B cell (primary cell): Measurements from ENCODE around the gene GAL3ST2. TPM values are rescaled to one million over a fixed set of nuclear protein-coding genes. Genes with fewer than 3 reads are reported as not detected.
"Not testable (repeated sequence)": the region's sequence is repeated elsewhere in the genome, so short reads cannot be mapped to it uniquely, and the experiment has no call there.

Experiments
- ATAC-seq: fragments of 200-7000 bp; cut with Tn5 transposase; one replicate; pipeline ENCODE4 v1.10.0; 2021; ENCODE audit warnings: low read depth, mild to moderate bottlenecking, moderate number of reproducible peaks, moderate library complexity
- CTCF ChIA-PET: fragments of 350-600 bp; sonication (Branson Sonifier 250); formaldehyde crosslinking; loops from one replicate; lab custom pipeline; 2021; ENCODE audit warnings: antibody characterized with exemption, inconsistent platforms; lab: Charles Lee
- POLR2A ChIA-PET: fragments of 350-600 bp; sonication (Branson Sonifier 250); formaldehyde crosslinking; loops from one replicate; lab custom pipeline; 2021; ENCODE audit warnings: antibody characterized with exemption; lab: Charles Lee
- DNase-seq: peaks from one replicate; pipeline ENCODE4 v3.0.0; 2013
- H2AFZ ChIP-seq: 2 replicates; pipeline ENCODE4 v1.6.1; 2012; ENCODE audit warnings: mild to moderate bottlenecking, low read depth, low read length; ENCODE audit not compliant: insufficient read depth, poor library complexity, severe bottlenecking
- H3K27ac ChIP-seq, 2 donors: 1 replicate in 1 of 2; 2 replicates in 1 of 2; pipeline ENCODE4 v1.5.1; 2012 to 2013; ENCODE audit warnings: low read length in 2 of 2, mild to moderate bottlenecking in 2 of 2, moderate library complexity in 1 of 2
- H3K27me3 ChIP-seq, 4 experiments: fragments of 200-600 bp in 1 of 4; sonication (generic) in 1 of 4; replicated peaks in 1 of 4; 1 replicate in 2 of 4; 2 replicates in 2 of 4; pipeline versions ENCODE4 v1.6.1 to v1.7.0; 2013 to 2016; ENCODE audit warnings: low read length in 3 of 4, mild to moderate bottlenecking in 2 of 4, mixed read lengths in 1 of 4, moderate library complexity in 1 of 4; ENCODE audit not compliant: insufficient read depth in 4 of 4, control insufficient read depth in 3 of 4; ENCODE audit errors: control extremely low read depth in 1 of 4
- H3K36me3 ChIP-seq, 2 experiments: replicated peaks in 1 of 2; 1 replicate in 1 of 2; 2 replicates in 1 of 2; pipeline versions ENCODE4 v1.6.1 to v1.7.1; 2013; ENCODE audit warnings: low read length in 1 of 2; ENCODE audit not compliant: insufficient read depth in 2 of 2, control insufficient read depth in 1 of 2; ENCODE audit errors: control extremely low read depth in 1 of 2, extremely low read depth in 1 of 2
- H3K4me1 ChIP-seq, 2 donors: fragments of 200-600 bp in 1 of 2; sonication (generic) in 1 of 2; 1 replicate in 1 of 2; 2 replicates in 1 of 2; pipeline versions ENCODE4 v1.5.1 to v1.6.1; 2013 to 2017; ENCODE audit warnings: low read length in 2 of 2; ENCODE audit not compliant: control insufficient read depth in 2 of 2, insufficient read depth in 2 of 2
- H3K4me2 ChIP-seq: replicated peaks from 2 replicates; pipeline ENCODE3; 2012; ENCODE audit warnings: mild to moderate bottlenecking, low read depth, low read length; ENCODE audit not compliant: poor library complexity, severe bottlenecking
- H3K4me3 ChIP-seq, 5 experiments: fragments of 200-600 bp in 1 of 5; sonication (generic) in 1 of 5; 1 replicate in 3 of 5; 2 replicates in 2 of 5; pipeline versions ENCODE4 v1.5.1 to v1.7.0; 2011 to 2016; ENCODE audit warnings: low read length in 4 of 5, mild to moderate bottlenecking in 4 of 5, low read depth in 2 of 5, control low read depth in 1 of 5, moderate library complexity in 1 of 5; ENCODE audit not compliant: insufficient read depth in 1 of 5; ENCODE audit errors: control extremely low read depth in 1 of 5, extremely low read depth in 1 of 5
- H3K79me2 ChIP-seq: fragments of 200-600 bp; sonication (generic); one replicate; pipeline ENCODE4 v1.6.0; 2016; ENCODE audit warnings: low read length; ENCODE audit not compliant: control insufficient read depth, insufficient read depth
- H3K9ac ChIP-seq: fragments of 200-600 bp; sonication (generic); 2 replicates; pipeline ENCODE4 v1.6.1; 2017; ENCODE audit warnings: mild to moderate bottlenecking, low read length, moderate library complexity
- H3K9me3 ChIP-seq, 3 donors: one replicate each; pipeline versions ENCODE4 v1.6.1 to v1.7.1; 2013; ENCODE audit warnings: low read length in 2 of 3; ENCODE audit not compliant: control insufficient read depth in 2 of 3, insufficient read depth in 1 of 3; ENCODE audit errors: control extremely low read depth in 1 of 3
- H4K20me1 ChIP-seq: 2 replicates; pipeline ENCODE4 v1.6.0; 2012; ENCODE audit warnings: mild to moderate bottlenecking, low read length; ENCODE audit not compliant: insufficient read depth, control insufficient read depth, poor library complexity, severe bottlenecking
- H3K27ac Mint-ChIP-seq: one replicate; pipeline ENCODE4 v1.8.0; 2021; ENCODE audit warnings: mixed read lengths
- H3K27me3 Mint-ChIP-seq: one replicate; pipeline ENCODE4 v1.8.0; 2021; ENCODE audit warnings: mixed read lengths
- H3K4me1 Mint-ChIP-seq: one replicate; pipeline ENCODE4 v1.8.0; 2021; ENCODE audit warnings: mixed read lengths
- H3K4me3 Mint-ChIP-seq: one replicate; pipeline ENCODE4 v1.8.0; 2021; ENCODE audit warnings: mixed read lengths
- H3K9me3 Mint-ChIP-seq: one replicate; pipeline ENCODE4 v1.8.0; 2022; ENCODE audit warnings: mixed read lengths; ENCODE audit not compliant: insufficient read depth
- CTCF ChIP-seq: fragments of 200-600 bp; IDR thresholded peaks from one replicate; pipeline ENCODE4 v1.8.0; 2022; ENCODE audit warnings: antibody characterized with exemption, mild to moderate bottlenecking
- EZH2 ChIP-seq: IDR thresholded peaks from 2 replicates; pipeline ENCODE4 v1.6.1; 2012; ENCODE audit warnings: borderline replicate concordance, low read depth, mild to moderate bottlenecking, moderate library complexity, low read length; ENCODE audit not compliant: insufficient read depth, poor library complexity, severe bottlenecking
- WGBS: methylation state at CpG from one replicate; pipeline ENCODE4 v1.1.5; 2013; ENCODE audit warnings: missing lambda C conversion rate; ENCODE audit not compliant: insufficient coverage; 5-methylcytosine and 5-hydroxymethylcytosine counted together
- intact Hi-C: fragments of 100-400 bp; cut with micrococcal nuclease; formaldehyde crosslinking; loops from one replicate; pipeline ENCODE4 v1.10.0; 2022
- polyA plus RNA-seq: library from polyadenylated mRNA; depleted of rRNA; stranded (reverse); fragments of >200 nt; gene quantifications from 2 replicates; pipeline ENCODE4 v1.2.3, GENCODE V29; 2012
- total RNA-seq, 2 donors: library from RNA; stranded (reverse); fragments of 120-200 nt in 1 of 2; gene quantifications; 1 replicate in 1 of 2; 2 replicates in 1 of 2; pipeline versions ENCODE4 v1.2.3 to v1.2.4, GENCODE V29; 2013 to 2022

GAL3ST2 gene
- total and polyA plus RNA-seq, 2 donors (not counting 1 experiment from before 2014, with no cell fraction given), result 0.10 TPM; not detected in 1

DNA sequence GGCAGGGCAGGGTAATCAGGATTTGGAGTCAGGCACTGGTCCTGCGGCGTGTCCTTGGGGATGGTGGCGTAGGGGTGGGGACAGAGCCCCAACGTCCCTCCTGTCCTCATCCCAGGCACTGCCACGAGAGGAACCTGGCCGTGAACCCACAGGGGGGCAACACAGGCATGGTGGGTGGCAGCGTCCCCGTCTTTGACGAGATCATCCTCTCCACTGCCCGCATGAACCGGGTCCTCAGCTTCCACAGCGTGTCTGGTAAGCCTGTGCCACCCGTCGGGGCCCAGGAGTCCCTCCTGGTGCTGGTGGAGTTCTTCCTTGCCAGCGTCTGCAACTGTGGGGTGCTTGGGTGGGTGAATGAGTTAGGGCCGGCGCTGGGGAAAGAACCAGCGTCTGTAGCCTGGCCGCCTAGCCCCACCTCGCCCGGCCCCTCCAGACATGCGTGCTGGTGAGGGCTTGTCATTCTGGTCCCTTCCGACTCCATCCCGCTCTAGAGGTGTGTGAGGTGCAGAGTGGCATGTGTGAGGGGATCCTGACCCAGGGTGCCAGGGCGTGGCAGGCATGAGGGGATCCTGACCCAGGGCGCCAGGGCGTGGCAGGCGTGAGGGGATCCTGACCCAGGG lies 34.2 kb upstream of the GAL3ST2 start:
- H3K4me2 ChIP-seq, result no peak overlapping the region
- Mint-ChIP-seq H3K9me3 (no peaks in the 10 kb centered on the region), H3K4me1 (peaks cover 5% of the 10 kb centered on the region), H3K4me3 (no peak overlapping the region), H3K27me3 (no peaks in the 10 kb centered on the region), H3K27ac (no peak overlapping the region)
- H2AFZ ChIP-seq, result no peak overlapping the region
- H3K4me3 ChIP-seq, result no peak overlapping the region
- no peak overlapping the region for H3K9ac ChIP-seq
- POLR2A ChIA-PET, result no interaction called here
- H3K9me3 ChIP-seq, result peaks cover 0 to 13% (median 0%) of the 10 kb centered on the region in 3 donors
- WGBS, result 98% methylated on average over 20 of the region's 28 CpGs
- no peak for ATAC-seq
- H3K36me3 ChIP-seq, result peaks cover 0 to 11% of the 10 kb centered on the region in 2 experiments
- intact Hi-C loops, result no loop called here
- DNase-seq, result no peak
- peak overlapping the region in 1 of 2 donors; percentile 56 for H3K27ac ChIP-seq
- H3K79me2 ChIP-seq, result peaks cover 4% of the 10 kb centered on the region
- no peaks in the 10 kb centered on the region for H4K20me1 ChIP-seq
- no peaks in the 10 kb centered on the region for H3K27me3 ChIP-seq
- CTCF ChIA-PET, result no interaction called here
- peaks cover 0 to 3% of the 10 kb centered on the region in 2 donors for H3K4me1 ChIP-seq
- no peak for TF ChIP-seq CTCF
- TF ChIP-seq EZH2, result no peak

DNA sequence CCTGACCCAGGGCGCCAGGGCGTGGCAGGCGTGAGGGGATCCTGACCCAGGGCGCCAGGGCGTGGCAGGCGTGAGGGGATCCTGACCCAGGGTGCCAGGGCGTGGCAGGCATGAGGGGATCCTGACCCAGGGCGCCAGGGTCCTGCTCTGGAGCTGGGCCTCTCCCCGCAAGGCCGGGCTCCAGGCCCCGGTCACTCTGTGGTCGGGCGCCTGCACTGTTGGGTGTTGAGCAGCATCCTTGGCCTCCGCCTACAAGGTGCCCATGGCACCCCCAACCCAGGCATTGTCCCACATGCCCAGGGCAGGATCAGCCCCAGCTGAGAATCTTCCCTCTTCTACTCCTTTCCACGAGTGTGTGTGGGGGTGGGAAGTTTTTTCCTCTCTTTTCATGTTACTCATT lies 33.6 kb upstream of the GAL3ST2 start:
- Histone ChIP-seq H3K9me3 (peaks cover 0 to 13% (median 0%) of the 10 kb centered on the region in 3 donors), H3K27ac (peak overlapping the region in 1 of 2 donors; percentile 56), H3K36me3 (peaks cover 0 to 11% of the 10 kb centered on the region in 2 experiments)
- POLR2A ChIA-PET, H3K4me1 Mint-ChIP-seq, H3K4me3 Mint-ChIP-seq, H3K27me3 ChIP-seq, H3K4me1 ChIP-seq, CTCF ChIA-PET, intact Hi-C loops, H3K4me2 ChIP-seq, H3K79me2 ChIP-seq, H3K9ac ChIP-seq, H2AFZ ChIP-seq, H3K27me3 Mint-ChIP-seq, H4K20me1 ChIP-seq, DNase-seq, H3K4me3 ChIP-seq, ATAC-seq, H3K27ac Mint-ChIP-seq, H3K9me3 Mint-ChIP-seq: not testable (repeated sequence)
- WGBS, result 89% methylated on average over 9 of the region's 15 CpGs
